Testis (tissue), 2 donors: ENCODE data around the gene CAPG.

Experiments
- POLR2A ChIP-seq: fragments of 450-650 bp; IDR thresholded peaks from one replicate; pipeline ENCODE4 v1.6.1; 2017; ENCODE audit warnings: antibody characterized with exemption, mild to moderate bottlenecking, moderate library complexity
- TF ChIP-seq, protein P1 (sequence below), 3 experiments: fragments of 450-650 bp in 2 of 3; fragments of 200-600 bp in 1 of 3; sonication (generic) in 1 of 3; IDR thresholded peaks; one replicate each; pipeline ENCODE4 v1.5.1; 2016 to 2019; ENCODE audit warnings: antibody characterized with exemption in 3 of 3, mild to moderate bottlenecking in 2 of 3, moderate library complexity in 1 of 3

DNA sequence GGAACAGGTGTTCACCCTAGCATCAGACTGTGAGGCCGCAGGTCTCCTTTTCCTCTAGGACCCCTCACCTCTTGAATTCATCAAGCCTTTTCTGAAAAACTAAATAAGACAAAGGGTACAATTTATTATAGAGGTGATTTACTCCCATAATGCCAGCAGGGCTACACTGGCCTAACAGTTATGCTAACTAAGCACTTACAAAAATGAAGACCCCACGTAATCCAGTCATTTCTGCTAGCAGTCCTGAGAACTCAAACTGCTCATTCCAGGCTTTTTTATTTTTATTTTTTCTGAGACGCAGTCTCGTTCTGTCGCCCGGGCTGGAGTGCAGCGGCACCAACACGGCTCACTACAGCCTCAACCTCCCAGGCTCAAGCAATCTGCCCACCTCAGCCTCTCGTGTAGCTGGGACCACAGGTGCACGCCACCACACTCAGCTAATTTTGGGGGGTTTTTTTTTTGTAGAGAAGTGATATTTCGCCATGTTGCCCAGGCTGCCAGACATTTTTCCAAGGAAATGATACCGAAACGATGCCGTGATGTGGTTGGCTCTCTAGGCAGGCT lies 14.2 kb downstream of the CAPG start:
- no peak for TF ChIP-seq POLR2A
- TF ChIP-seq, protein P1, sequence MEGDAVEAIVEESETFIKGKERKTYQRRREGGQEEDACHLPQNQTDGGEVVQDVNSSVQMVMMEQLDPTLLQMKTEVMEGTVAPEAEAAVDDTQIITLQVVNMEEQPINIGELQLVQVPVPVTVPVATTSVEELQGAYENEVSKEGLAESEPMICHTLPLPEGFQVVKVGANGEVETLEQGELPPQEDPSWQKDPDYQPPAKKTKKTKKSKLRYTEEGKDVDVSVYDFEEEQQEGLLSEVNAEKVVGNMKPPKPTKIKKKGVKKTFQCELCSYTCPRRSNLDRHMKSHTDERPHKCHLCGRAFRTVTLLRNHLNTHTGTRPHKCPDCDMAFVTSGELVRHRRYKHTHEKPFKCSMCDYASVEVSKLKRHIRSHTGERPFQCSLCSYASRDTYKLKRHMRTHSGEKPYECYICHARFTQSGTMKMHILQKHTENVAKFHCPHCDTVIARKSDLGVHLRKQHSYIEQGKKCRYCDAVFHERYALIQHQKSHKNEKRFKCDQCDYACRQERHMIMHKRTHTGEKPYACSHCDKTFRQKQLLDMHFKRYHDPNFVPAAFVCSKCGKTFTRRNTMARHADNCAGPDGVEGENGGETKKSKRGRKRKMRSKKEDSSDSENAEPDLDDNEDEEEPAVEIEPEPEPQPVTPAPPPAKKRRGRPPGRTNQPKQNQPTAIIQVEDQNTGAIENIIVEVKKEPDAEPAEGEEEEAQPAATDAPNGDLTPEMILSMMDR (IDR thresholded peaks at IDR 0.05): no peak
